ENCODE results near the gene MTHFD2L.
"Not testable (repeated sequence)": the region's sequence is repeated elsewhere in the genome, so short reads cannot be mapped to it uniquely, and the experiment has no call there.

Gene MTHFD2L

DNA sequence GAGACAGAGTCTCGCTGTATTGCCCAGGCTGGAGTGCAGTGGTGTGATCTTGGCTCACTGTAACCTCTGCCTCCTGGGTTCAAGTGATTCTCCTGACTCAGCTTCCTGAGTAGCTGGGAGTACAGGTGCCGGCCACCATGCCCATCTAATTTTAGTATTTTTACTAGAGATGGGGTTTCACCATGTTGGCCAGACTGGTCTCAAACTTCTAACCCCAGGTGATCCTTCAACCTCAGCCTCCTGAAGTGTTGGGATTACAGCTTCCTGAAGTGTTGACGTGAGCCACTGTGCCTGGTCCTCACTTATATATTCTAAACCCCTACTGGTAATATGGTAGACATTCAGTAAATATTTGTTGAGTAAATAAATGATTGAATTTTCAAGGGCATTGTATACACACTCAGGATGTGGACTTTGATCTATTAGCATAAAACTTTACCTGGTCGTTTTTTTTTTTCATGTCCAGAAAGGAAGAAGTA is 33.0 kb downstream of the MTHFD2L start:
- peak; percentile 86 for DNase-seq

GRCh38 chr4:74197080-74197479 is 39.2 kb downstream of the MTHFD2L start:
- no peak for DNase-seq

GRCh38 chr4:74202062-74202586 is 44.2 kb downstream of the MTHFD2L start:
- peak; percentile 92 for DNase-seq

- no peak for DNase-seq
These were observed 45.5 kb downstream of the MTHFD2L start for GRCh38 chr4:74203467-74203866.

DNA sequence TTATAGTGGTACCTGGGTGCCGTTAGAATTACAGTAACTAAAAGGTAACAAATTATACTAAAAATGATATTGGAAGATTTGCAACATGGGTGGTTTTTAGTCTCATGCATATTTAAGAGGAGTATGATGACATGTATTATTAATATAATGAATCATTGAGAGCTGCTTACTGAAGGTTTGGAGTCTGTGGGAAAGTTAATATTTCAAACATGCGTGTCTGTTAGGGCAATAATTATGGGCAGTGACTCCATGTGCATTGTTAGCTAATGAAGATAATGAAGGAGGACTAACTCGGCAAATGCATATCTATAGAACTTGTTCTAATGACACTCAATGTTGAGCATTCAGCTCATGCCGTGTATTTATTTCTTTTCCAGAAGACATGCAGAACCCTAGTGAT is 47.1 kb downstream of the MTHFD2L start:
- DNase-seq = no peak

- DNase-seq = no peak
These were observed 47.6 kb downstream of the MTHFD2L start for GRCh38 chr4:74205559-74205958.

DNA sequence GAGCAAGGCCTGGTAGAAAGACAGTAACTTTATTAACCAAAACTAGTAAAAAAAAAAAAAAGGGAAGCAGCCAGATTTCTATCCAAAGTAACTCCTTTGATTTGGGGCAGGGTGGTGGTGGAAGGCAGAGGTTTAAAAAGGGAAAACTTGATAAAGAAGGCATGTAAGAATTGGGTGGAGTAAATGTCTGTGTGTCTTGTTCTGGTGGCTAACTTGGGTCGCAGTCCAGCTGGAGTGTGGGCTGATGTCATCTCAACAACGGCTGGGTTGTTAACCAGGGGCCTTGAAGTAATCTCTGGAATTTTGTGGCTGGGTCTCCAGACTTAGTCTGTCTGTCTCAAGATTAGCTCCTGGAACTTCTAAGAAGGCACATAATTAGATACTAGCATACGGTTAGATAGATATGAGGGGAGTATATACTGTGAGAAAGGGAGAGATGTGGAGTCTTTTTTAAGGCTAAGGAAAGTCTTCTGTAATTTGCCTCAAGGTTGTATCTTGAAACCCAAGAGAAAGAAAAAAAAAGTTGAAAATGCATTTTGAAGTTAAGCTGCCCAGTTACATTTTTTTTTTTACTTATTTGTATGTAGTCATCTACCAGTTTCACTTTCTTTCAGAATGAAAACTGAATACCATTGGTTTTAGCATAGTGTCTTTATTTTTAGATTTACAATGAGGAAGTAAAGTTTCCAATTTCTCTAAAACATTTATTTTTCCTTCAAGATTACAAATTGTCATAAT is 48.3 kb downstream of the MTHFD2L start:
- DNase-seq = no peak

DNA sequence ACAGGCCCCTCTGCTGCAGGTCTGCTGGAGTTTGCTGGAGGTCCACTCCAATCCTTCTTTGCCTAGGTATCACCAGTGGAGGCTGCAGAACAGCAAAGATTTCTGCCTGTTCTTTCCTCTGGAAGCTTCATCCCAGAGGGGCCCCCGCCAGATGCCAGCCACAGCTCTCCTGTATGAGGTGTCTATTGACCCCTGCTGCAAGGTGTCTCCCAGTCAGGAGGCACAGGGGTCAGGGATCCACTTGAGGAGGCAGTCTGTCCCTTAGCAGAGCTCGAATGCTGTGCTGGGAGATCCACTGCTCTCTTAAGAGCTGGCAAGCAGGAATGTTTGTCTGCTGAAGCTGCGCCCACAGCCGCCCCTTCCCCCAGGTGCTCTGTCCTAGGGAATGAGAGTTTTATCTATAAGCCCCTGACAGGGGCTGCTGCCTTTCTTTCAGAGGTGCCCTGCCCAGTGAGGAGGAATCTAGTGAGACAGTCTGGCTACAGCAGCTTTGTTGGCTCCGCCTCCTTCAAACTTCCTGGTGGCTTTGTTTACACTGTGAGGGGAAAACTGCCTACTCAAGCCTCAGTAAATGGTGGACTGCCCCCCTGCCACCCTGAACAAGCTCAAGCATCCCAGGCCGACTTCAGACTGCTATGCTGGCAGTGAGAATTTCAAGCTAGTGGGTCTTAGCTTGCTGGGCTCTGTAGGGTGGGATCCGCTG is 56.7 kb downstream of the MTHFD2L start:
- peak; percentile 26 for DNase-seq

GRCh38 chr4:74215236-74215635 is 57.3 kb downstream of the MTHFD2L start:
- DNase-seq = not testable (repeated sequence)

DNA sequence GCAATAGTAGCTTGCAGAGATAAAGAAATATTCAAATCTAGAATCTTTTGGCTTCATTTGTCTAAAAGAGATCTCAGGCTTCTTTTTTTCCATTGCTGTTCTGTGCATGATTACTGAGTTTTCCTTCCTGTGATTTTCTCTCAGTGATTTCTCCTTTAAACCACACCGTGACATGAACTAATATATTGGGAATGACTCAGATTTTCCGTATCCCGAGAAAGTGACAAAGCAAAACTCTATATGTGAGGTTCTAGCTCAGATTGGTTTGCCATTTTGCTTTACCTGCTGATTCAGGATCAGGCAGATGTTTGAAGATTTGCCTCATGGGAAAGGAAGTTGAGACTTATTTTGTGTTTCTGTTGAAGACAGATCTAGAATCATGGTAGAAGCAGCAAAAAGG is 59.4 kb downstream of the MTHFD2L start:
- DNase-seq = no peak

DNA sequence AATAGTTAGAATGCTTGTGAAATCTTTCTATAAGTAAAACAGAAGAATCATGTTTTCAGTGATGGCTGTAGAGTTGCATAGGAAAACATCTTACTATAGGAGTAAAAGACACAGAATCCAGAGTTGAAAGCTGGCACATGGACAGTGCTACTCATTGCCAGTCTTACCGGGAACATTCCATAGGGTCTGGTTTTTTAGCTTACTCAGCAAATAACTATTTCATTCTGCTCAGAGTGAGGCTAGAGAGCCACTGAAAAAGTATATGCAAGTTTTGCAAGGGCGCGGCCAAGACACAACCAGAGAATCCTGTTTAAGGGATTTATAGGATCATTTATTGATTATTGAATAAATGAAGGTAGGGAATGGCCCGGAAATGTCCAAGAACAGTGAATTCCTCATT is 60.3 kb downstream of the MTHFD2L start:
- DNase-seq = no peak

GRCh38 chr4:74219240-74219639 is 61.3 kb downstream of the MTHFD2L start:
- no peak for DNase-seq

GRCh38 chr4:74223098-74223497 is 65.2 kb downstream of the MTHFD2L start:
- DNase-seq = no peak

DNA sequence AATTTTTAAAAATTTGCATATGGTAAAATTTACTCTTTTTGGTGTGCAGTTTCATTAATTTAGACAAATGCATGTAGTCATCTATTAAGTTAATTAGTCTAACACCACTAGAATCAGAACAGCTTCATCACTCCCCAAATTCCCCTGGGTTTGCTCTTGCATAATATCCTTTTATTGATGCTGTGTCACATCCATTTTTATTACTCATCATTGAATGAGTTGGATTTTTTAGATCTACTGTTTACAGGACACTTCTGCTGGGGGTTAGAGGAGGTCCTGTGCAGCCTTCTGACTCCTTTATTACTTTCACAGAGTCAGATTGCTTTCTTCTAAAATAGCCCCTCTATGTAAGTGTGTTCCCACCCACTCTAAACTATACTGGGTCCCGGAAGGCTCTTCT is 65.9 kb downstream of the MTHFD2L start:
- DNase-seq = no peak

- DNase-seq = peak; percentile 40
These were observed 71.0 kb downstream of the MTHFD2L start for GRCh38 chr4:74228691-74229640.

- DNase-seq = no peak
These were observed 73.1 kb downstream of the MTHFD2L start for GRCh38 chr4:74230902-74231499.

DNA sequence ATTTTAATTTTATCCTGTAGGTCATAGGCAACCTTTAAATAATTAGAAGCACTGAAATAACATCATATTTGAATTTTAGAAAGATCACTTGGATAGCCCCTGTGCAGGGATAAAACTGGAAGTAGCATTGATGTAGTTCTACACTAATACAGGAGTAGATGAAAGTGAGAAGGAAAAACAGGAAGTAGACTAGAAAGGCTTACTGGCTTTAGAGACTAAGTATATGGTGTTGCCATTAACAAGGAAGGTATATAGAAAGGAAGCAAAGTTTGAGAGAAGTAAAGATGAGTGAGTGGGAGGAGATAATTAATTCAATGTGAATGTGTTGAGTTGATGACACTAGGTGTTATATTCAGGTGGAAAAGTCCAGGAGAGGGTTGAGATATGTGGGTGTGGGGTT is 77.2 kb downstream of the MTHFD2L start:
- DNase-seq = peak; percentile 33

- no peak for DNase-seq
These were observed 79.6 kb downstream of the MTHFD2L start for GRCh38 chr4:74237425-74237966.

DNA sequence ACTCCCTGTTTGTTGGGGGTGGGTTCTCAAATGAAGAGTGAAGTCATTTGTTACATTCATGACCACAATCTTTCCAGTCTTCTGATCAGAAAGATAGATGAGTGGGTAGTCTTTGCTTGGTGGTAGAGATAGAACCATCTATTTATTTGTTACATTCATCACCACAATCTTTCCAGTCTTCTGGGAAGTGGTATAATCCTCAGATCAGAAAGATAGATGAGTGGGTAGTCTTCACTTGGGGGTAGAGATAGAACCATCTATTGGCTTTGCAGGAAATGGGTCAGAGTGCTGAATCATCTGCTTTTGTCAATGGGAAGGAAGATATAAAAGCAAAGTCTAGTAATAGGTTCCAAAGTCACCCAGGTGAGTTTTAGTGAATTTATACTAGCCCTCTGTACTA is 86.1 kb downstream of the MTHFD2L start:
- no peak for DNase-seq

GRCh38 chr4:74252933-74253332 is 95.0 kb downstream of the MTHFD2L start:
- no peak for DNase-seq

- DNase-seq = no peak
These were observed 96.5 kb downstream of the MTHFD2L start for GRCh38 chr4:74254386-74254785.

DNA sequence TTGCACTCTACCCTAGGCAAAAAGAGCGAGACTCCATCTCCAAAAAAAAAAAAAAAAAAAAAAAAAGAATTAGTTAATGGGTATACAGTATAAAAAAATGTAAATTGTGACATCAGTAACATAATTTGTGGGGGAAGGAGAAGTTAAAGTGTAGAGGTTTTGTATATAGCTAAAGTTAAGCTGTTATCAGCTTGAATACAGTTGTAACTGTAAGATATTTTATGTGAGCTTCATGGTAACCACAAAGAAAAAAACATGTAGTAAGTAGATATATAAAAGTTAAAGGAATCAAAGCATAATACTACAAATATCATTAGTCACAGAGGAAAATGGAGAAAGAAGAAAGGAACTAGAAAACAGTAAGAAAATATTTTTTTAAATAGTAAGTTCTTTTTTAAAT is 97.2 kb downstream of the MTHFD2L start:
- no peak for DNase-seq

Data from NCI-H510A treated with DMSO at 0.1 percent for 48 hours (cell line).